ENCODE results near the gene RAB7A. TPM values are rescaled to one million over a fixed set of nuclear protein-coding genes. Genes with fewer than 3 reads are reported as not detected.

RAB7A gene
- polyA plus RNA-seq, 2 of the 4 experiments (the other 2 are of a cell fraction), result 137 to 160 TPM

- POLR2A ChIA-PET, result interaction anchor here (1.6 kb wide), 1 partner anchor 9 kb away, joined by 13 read pairs; no protein-coding TSS in a partner anchor
- FAIRE-seq (no peak), DNase-seq (ENCODE audit: low read depth in 1 of 2, low spot score in 1 of 2) (no peak), ATAC-seq (no peak)
- no peak overlapping the region for H3K4me2 ChIP-seq
- CTCF ChIA-PET, result interaction anchor here (5.5 kb wide), 1 partner anchor 8 kb away, joined by 40 read pairs; no protein-coding TSS in a partner anchor
- no peaks in the 10 kb centered on the region for H3K4me1 ChIP-seq
- no peak overlapping the region for H3K27ac ChIP-seq
- no peaks in the 10 kb centered on the region for H3K9me3 ChIP-seq
- 63% methylated on average over 5 of the region's 5 CpGs for WGBS (ENCODE audit: missing lambda C conversion rate)
- no peak overlapping the region for H3K4me3 ChIP-seq
- TF ChIP-seq JUNB (IDR thresholded peaks at IDR 0.05) (no peak), PHF8 (IDR thresholded peaks at IDR 0.05; ENCODE audit: borderline replicate concordance, low read depth) (no peak), HOXA7 (CRISPR knock-in tag; IDR thresholded peaks at IDR 0.05) (no peak), ZNF302 (CRISPR knock-in tag; IDR thresholded peaks at IDR 0.05) (no peak)
Measured at GRCh38 chr3:128689060-128689459, 36.9 kb upstream of the RAB7A start.

GRCh38 chr3:128693696-128694095, 32.3 kb upstream of the RAB7A start:
- ChIA-PET CTCF (interaction anchor here (0.7 to 5.5 kb wide), 5 partner anchors 12 to 102 kb away, joined by 3 to 40 read pairs (median 3); no protein-coding TSS in a partner anchor), POLR2A (no interaction called here)
- H3K27ac ChIP-seq, result no peak overlapping the region
- no peak overlapping the region for H3K4me3 ChIP-seq
- H3K4me2 ChIP-seq, result no peak overlapping the region
- no peak for TF ChIP-seq MAFK (IDR thresholded peaks at IDR 0.05; ENCODE audit: partially characterized antibody)
- no peak for TF ChIP-seq BCL3 (IDR thresholded peaks at IDR 0.05)
- no peak for TF ChIP-seq POLR2A (IDR thresholded peaks at IDR 0.05; ENCODE audit: low read length)
- TF ChIP-seq MYC (IDR thresholded peaks at IDR 0.05; ENCODE audit: borderline replicate concordance, low read length), result no peak
- TF ChIP-seq ZC3H11A (IDR thresholded peaks at IDR 0.05), result no peak
- no peak for TF ChIP-seq ZFP36 (IDR thresholded peaks at IDR 0.05; ENCODE audit: borderline replicate concordance, partially characterized antibody)
- TF ChIP-seq HOXB13 (CRISPR knock-in tag; IDR thresholded peaks at IDR 0.05; ENCODE audit: low read depth), result no peak
- TF ChIP-seq FOXS1 (CRISPR knock-in tag; IDR thresholded peaks at IDR 0.05), result no peak
- no peak for TF ChIP-seq ESRRA (IDR thresholded peaks at IDR 0.05; ENCODE audit: borderline replicate concordance, low read length)
- 76% methylated on average over 2 of the region's 2 CpGs for WGBS (ENCODE audit: missing lambda C conversion rate)
- ATAC-seq, result no peak
- no peak for DNase-seq (ENCODE audit: low read depth in 1 of 2, low spot score in 1 of 2)
- no peaks in the 10 kb centered on the region for H3K9me3 ChIP-seq
- no peak for FAIRE-seq
- no peaks in the 10 kb centered on the region for H3K4me1 ChIP-seq

GRCh38 chr3:128697341-128697740, 28.6 kb upstream of the RAB7A start:
- Histone ChIP-seq H3K9me3 (no peaks in the 10 kb centered on the region), H3K4me1 (no peaks in the 10 kb centered on the region), H3K4me3 (no peak overlapping the region), H3K27ac (no peak overlapping the region; a peak in 1 of 6 replicates), H3K4me2 (no peak overlapping the region)
- ATAC-seq (no peak), FAIRE-seq (no peak), DNase-seq (ENCODE audit: low read depth in 1 of 2, low spot score in 1 of 2) (no peak)
- ChIA-PET POLR2A (interaction anchor here (1.9 kb wide), 1 partner anchor 17 kb away, joined by 11 read pairs; no protein-coding TSS in a partner anchor), CTCF (interaction anchor here (1.1 to 3.3 kb wide), 2 partner anchors 12 to 16 kb away, joined by 4 to 16 read pairs; no protein-coding TSS in a partner anchor)
- TF ChIP-seq HOXB5 (CRISPR knock-in tag; IDR thresholded peaks at IDR 0.05) (no peak), SMC3 (IDR thresholded peaks at IDR 0.05) (no peak), REST (IDR thresholded peaks at IDR 0.05) (no peak), USF2 (IDR thresholded peaks at IDR 0.05) (no peak), EHMT2 (IDR thresholded peaks at IDR 0.05; ENCODE audit: low read depth) (no peak), NFE2L2 (conservative IDR thresholded peaks at IDR 0.05; ENCODE audit: low read length) (no peak), BCL3 (IDR thresholded peaks at IDR 0.05) (no peak), MYC (IDR thresholded peaks at IDR 0.05; ENCODE audit: borderline replicate concordance, low read length) (no peak), ZFP36 (IDR thresholded peaks at IDR 0.05; ENCODE audit: borderline replicate concordance, partially characterized antibody) (no peak), PBX3 (IDR thresholded peaks at IDR 0.05) (no peak)
- 96% methylated on average over 8 of the region's 8 CpGs for WGBS (ENCODE audit: missing lambda C conversion rate)
